HG03432 (cell line): Measurements from ENCODE around the gene ERCC8.

Experiments
- ATAC-seq: cut with Tn5 transposase; IDR thresholded peaks from one replicate; pipeline ENCODE4 v1.9.1; 2021; ENCODE audit warnings: mild to moderate bottlenecking, moderate library complexity; ENCODE audit not compliant: unreplicated experiment

Gene ERCC8

GRCh38 chr5:60842871-60843385 is 101.9 kb downstream of the ERCC8 start:
- no peak for ATAC-seq

DNA sequence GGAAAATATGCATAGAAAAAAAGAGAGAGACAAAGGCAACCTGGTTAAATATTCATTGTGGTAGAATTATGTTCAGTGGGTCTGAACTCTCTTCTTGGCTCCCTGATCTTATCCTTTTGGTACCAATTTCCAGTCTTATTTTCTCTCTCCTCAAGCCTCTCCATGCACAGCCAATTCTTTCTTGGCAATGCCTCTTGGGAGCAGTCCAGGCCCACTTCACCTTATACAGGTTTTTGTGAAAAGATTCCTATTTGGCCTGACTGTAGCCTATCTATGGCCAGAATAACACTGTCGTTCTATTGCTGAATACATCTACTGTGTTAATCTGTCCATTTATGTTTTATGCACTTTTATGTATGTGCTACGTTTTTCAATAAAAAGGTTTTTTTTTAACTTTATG is 103.5 kb downstream of the ERCC8 start:
- ATAC-seq = no peak

GRCh38 chr5:60836131-60836530 is 108.7 kb downstream of the ERCC8 start:
- no peak for ATAC-seq

DNA sequence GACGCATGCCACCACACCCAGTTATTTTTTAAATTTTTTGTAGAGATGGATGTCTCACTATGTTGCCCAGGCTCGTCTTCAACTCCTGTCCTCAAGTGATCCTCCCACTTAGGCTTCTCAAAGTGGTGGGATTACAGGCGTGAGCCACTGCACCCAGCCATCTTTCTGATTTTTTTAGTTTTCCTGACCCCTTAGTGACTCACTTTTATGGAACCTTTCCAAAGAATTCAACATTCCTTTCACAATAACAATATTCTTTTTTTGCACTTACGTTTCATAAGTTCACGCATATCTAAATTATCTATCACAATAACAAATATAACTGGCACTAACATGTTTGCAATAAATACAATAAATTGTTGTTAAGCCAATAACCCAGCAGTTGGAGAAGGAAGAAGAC is 109.3 kb downstream of the ERCC8 start:
- no peak for ATAC-seq

DNA sequence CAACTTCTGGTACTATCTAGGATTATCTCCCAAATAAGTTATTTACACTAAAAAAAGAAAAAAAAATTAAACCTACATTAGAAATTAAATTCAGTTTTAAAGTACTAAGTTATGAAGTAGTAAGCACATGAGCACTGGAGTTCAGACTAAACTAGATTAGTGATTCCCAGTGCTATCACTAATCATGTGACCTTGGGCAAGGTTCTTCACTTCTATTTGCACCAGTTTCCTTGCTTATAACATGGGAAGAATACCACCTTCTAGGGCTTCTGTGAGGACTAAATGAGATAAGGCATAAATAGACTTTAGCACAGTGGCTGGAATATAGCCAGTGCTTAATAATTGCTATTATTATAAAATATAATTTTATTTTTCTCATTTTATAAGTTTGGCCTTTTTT is 111.3 kb downstream of the ERCC8 start:
- ATAC-seq = no peak

DNA sequence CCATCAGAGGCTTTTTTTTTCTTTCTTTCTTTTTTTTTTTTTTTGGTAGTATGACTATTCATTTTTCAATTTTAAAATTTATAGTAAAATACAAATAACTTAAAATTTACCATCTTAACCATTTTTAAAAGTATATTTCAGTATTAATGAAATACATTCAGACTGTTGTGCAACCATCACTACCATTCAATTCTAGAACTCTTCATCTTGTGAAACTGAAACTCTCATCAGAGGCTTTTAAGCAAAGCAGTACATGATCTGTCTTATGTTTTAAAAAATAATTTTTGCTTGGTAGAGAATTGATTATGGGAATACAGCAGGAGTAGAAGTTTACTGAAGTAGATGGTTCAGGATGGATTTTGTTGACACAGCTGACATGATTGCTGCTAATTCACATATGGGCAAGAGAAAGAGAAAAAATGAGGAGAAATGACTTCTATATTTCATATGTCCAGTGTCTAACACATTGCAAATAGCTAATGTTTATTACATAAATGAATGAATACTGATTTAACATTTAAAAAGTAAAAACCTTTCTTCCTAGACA is 114.2 kb downstream of the ERCC8 start:
- ATAC-seq = peak; percentile 56

GRCh38 chr5:60829490-60830266 is 115.2 kb downstream of the ERCC8 start:
- no peak for ATAC-seq

GRCh38 chr5:60827201-60827600 is 117.7 kb downstream of the ERCC8 start:
- ATAC-seq = no peak

- peak; percentile 87 for ATAC-seq
These were observed 118.2 kb downstream of the ERCC8 start for GRCh38 chr5:60826653-60827052.
